ENCODE data around the gene UTP11.
A peak's percentile ranks its signal among the peaks of the same experiment; 100 is the strongest.

Gene UTP11

DNA sequence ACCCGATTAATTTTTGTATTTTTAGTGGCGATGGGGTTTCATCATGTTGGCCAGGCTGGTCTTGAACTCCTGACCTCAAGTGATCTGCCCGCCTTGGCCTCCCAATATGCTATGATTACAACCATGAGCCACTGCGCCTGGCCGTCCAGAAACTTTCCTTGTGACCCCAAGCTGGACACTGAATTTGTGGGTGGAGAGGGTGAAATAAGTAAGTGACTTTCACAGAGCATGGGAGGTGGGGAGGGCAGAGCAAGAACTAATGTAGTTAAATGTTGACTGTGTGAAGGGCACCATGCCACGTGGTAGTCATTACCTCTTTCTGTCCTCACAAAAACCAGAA is 2.7 kb upstream of the UTP11 start:
- DNase-seq (ENCODE audit: low spot score), result no peak
- TF ChIP-seq, protein P1, sequence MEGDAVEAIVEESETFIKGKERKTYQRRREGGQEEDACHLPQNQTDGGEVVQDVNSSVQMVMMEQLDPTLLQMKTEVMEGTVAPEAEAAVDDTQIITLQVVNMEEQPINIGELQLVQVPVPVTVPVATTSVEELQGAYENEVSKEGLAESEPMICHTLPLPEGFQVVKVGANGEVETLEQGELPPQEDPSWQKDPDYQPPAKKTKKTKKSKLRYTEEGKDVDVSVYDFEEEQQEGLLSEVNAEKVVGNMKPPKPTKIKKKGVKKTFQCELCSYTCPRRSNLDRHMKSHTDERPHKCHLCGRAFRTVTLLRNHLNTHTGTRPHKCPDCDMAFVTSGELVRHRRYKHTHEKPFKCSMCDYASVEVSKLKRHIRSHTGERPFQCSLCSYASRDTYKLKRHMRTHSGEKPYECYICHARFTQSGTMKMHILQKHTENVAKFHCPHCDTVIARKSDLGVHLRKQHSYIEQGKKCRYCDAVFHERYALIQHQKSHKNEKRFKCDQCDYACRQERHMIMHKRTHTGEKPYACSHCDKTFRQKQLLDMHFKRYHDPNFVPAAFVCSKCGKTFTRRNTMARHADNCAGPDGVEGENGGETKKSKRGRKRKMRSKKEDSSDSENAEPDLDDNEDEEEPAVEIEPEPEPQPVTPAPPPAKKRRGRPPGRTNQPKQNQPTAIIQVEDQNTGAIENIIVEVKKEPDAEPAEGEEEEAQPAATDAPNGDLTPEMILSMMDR (IDR thresholded peaks at IDR 0.05; ENCODE audit: borderline replicate concordance, control extremely low read depth, extremely low read depth, insufficient read depth, missing control alignments), result no peak
- in situ Hi-C loops (cut with MboI; ENCODE audit: low sequenced_read_pairs, unreplicated experiment), result no loop called here

DNA sequence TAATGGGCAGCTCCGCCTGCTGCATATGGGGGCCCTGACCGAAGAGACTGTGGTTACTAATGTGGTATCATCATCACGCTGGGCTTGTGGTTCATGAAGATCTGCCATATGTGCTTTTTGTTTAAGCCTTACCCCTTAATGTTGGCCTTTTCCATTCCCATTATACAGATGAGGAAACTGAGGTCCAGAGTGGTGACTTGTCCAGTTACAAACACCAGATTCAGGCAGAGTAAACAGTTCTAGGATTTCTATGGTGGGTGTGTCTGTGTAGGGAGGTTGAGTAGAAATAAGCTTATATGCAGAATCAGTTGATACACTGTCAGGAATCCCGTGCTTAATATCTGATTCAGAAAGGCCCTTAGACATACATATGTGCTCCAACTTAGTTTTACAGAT is 691 bp downstream of the UTP11 start:
- TF ChIP-seq, protein P1 (IDR thresholded peaks at IDR 0.05; ENCODE audit: borderline replicate concordance, control extremely low read depth, extremely low read depth, insufficient read depth, missing control alignments), result no peak
- in situ Hi-C loops (cut with MboI; ENCODE audit: low sequenced_read_pairs, unreplicated experiment), result no loop called here
- DNase-seq (ENCODE audit: low spot score), result no peak

DNA sequence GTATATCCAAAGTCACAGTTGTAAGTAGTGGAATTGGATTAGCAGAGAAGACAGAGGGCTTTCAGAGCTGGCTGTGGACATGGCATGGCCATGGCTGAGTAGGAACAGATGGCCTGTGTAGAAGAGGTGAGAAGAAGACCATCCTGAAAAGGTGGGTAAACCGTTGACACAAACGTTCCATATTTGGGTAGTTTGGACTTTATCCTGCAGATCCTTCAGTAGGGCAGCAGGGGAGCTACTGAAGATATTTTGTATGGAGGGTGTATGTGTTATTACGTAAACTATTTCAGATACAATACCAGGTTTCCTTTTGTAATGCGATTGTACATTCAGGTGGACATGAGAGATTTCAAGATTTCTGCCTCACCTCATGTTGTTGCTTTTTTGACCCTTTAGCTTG is 1.6 kb downstream of the UTP11 start:
- in situ Hi-C loops (cut with MboI; ENCODE audit: low sequenced_read_pairs, unreplicated experiment), result no loop called here
- TF ChIP-seq, protein P1 (IDR thresholded peaks at IDR 0.05; ENCODE audit: borderline replicate concordance, control extremely low read depth, extremely low read depth, insufficient read depth, missing control alignments), result no peak
- DNase-seq (ENCODE audit: low spot score), result no peak

DNA sequence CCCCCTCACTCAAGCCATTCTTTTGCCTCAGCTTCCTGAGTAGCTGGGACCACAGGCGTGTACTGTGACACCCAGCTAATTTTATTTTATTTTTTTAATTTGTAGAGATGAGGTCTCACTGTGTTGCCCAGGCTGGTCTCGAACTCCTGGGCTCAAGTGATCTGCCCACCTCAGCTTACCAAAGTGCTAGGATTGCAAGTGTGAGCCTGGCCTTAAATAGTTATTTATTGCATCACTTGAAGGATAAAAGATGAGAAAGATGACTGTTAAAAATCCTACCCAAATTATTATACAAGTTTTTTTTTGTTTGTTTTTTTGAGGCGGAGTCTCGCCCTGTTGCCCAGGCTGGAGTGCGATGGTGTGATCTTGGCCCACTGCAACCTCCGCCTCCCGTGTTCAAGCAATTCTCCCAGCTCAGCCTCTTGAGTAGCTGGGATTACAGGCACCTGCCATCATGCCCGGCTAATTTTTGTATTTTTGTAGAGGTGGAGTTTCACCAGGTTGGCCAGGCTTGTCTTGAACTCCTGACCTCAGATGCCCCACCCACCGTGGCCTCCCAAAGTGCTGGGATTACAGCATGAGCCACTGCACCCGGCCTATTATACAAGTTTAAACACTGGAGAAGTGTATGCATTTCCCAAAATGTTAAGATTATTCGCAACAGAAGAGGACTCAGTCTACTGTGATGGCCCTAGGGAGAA is 2.3 kb downstream of the UTP11 start:
- in situ Hi-C loops (cut with MboI; ENCODE audit: low sequenced_read_pairs, unreplicated experiment), result no loop called here
- no peak for DNase-seq (ENCODE audit: low spot score)
- TF ChIP-seq, protein P1 (IDR thresholded peaks at IDR 0.05; ENCODE audit: borderline replicate concordance, control extremely low read depth, extremely low read depth, insufficient read depth, missing control alignments), result no peak

DNA sequence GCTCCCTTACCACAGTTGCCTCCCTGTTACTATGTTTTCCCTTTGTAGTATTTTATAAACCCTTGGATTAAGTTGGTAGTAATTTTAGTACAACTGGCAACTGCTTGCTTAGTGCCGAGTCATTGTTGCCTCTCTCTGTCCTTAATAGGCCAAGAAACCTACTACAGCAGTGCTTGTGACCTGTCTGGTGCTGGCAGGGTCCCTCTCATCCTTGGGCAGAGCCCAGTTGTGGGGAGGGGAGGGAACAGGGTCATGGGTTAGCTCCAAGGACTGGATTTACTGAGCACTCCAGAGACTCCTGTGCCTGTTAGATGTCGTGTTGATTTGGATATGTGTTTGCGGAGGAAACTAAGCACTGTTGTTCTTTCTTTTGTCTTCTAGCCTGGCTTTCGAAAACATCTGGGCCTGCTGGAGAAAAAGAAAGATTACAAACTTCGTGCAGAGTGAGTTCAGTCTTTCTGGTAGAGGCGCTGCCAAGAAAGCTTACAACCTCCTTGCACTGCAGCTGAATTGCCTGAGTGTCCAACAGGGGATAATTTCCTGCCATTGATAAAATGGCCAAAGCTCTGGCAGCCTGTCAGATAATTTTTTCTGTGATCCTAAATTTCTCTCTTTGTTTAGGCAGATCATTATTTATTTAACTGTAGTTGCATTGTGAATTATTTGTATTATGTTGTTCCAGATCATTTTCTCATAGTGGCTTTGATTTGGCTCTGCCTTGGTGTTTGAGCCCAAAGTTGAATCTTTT is 3.6 kb downstream of the UTP11 start:
- TF ChIP-seq, protein P1 (IDR thresholded peaks at IDR 0.05; ENCODE audit: borderline replicate concordance, control extremely low read depth, extremely low read depth, insufficient read depth, missing control alignments), result no peak
- in situ Hi-C loops (cut with MboI; ENCODE audit: low sequenced_read_pairs, unreplicated experiment), result no loop called here
- DNase-seq (ENCODE audit: low spot score), result no peak

DNA sequence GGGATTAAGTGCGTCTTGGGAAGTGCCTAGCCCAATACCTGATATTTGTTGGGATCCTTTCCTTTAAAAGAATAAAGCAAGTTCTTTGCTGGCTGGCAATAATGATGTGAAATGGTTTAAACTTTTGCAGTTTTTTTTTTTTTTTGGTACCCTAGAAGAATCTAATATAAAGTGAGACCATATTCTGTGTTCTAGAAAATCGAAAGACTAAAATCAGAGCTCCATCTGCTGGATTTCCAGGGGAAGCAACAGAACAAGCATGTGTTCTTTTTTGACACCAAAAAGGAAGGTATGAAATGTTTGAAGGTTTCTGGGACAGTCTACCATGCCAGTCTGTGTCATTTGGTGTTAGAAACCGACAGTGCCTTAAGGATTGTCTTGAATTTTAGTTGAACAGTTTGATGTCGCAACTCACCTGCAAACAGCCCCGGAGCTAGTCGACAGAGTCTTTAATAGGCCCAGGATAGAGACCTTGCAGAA is 6.4 kb downstream of the UTP11 start:
- TF ChIP-seq, protein P1 (IDR thresholded peaks at IDR 0.05; ENCODE audit: borderline replicate concordance, control extremely low read depth, extremely low read depth, insufficient read depth, missing control alignments), result peak; percentile 30
- peak; percentile 52 for DNase-seq (ENCODE audit: low spot score)
- in situ Hi-C loops (cut with MboI; ENCODE audit: low sequenced_read_pairs, unreplicated experiment), result no loop called here

All from GM13976 (cell line).